Measurements from ENCODE around the gene DERL3.

DERL3 gene

DNA sequence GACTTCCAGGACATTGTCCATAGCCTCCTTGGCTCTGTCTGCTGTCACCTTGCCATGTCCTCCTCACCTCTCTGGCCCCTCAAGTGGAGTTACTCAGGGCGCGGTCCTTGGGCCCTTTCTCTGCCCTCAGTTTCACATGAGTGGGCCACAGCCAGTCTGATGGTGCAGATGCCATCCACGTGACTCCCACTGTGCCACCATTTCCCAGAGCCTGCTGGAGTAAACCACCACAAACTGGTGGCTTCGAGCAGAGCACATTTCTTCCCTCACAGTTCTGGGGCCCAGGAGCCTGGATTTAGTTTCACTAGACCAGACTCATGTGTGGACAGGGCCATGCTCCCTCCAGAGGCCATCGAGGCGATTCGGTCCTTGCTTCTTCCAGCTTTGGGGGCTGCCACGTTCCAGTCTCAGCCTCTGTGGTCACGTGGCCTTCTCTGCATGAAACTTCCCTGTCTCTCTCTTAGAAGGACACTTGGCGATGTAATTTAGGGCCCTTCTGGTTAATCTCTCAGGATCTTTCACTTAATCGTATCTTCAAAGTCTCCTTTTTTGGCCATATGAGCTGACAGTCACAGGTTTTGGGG is 37.5 kb downstream of the DERL3 start:
- DNase-seq = no peak

DNA sequence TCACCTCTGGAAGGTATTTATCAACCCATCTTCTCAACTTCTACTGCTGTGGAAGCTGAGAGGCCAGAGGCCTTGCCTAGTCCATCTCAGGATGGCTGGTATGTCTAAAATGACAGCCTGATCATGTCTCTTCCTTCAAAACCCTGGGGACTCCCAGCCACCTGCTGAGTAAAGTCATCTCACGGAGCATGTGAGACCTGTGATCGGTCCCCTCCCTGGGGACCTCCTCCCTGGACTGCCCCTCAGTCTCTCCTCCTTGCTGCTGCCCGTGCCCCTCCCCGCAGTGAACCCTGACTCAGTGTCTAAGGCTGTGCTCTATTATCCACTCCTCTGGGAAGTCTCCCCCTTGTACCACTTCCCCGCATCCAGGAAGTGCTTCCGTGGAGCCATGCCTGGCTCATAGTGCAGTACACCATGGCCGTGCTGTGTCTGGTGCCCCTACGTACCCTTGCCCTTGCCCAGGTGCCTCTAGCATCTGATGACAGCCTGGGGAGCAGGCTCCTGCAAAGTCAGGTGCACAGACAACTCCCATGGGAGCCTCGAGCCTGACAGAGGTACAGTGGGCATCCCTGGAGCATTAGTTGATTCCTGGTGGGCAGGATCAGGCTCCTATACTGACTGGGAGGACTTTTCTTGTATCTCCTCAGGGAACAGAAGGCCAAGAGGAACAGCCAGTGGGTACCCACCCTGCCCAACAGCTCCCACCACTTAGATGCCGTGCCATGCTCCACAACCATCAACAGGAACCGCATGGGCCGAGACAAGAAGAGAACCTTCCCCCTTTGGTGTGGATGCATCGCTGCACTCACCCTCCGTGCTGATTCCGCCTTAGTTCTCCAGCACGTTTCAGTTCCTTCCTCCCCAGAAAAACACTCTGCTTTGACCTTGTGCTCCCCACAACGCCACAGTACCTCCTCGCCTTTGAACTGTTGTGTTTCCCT is 38.2 kb downstream of the DERL3 start:
- DNase-seq = no peak

DNA sequence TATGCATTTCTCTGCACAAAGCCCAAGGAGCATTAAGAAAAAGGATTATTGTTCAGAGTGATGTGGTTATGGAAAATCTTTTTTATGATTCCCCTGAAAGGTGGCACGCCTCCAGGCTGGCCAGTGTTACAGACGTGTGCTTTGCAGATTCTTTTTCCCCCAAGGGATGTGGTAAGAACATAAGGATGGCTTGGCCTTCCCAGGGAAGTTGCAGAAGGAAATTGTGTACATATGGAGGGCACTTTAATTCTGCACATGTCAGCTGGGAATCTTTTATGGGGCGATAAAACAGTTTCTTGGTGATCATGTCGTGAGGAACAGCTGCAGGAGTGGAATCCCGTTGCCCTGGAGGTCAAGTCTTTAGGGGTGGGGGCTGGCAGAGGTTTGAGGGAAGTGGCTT is 42.3 kb downstream of the DERL3 start:
- no peak for DNase-seq

DNA sequence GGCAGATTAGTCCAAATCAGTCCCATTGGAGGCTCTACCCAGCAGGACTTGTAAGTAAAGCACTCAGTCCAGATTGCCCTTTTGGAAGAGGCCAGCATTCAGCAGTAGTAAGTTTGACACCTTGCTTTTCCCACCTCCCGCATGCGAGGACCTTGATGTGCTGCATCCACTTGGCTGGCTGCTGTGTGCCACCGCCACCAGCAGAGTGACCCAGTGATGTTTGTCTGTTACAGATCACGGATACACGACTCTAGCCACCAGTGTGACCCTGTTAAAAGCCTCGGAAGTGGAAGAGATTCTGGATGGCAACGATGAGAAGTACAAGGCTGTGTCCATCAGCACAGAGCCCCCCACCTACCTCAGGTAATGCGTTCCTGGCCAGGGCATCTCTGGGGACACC is 45.5 kb downstream of the DERL3 start:
- DNase-seq = no peak

DNA sequence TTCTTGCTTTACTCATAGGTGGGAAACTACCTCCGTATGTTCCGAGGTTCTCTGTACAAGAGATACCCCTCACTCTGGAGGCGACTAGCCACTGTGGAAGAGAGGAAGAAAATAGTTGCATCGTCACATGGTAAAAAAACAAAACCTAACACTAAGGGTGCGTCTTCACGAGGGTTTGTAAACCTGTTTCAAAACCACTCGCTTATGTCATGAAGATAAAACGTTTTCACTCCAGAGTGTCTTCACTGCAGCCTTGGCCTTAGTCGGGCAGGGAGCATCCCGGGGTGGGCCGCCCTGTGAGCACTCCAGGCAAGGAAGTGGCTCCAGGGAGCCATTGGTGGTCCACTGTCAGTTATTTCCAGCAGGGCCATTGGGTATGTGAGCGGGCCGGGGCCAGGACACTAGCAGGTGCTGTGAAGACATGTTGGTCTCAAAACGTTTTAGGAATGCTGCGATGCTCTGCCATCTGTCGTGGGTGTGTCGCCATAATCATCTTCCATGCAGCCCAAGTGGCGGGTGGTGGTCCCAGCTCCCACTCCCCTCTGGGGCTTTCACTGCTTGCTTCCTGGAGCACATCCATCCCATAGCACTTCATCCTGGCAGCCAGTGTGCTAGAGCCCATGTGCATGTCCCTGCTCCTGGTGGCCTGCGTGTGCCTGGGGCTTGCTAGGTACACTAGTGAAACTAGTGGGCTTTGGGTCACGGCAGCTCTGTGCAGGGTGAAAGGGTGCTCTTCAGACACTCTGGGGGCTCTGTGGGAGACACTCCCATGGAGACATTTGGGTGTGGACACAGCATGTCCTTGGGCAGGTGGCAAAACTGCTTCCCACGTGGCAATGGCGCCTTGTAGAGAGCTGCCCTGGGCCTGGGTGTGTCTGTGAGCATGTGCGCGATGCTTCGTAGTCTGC is 46.8 kb downstream of the DERL3 start:
- no peak for DNase-seq

DNA sequence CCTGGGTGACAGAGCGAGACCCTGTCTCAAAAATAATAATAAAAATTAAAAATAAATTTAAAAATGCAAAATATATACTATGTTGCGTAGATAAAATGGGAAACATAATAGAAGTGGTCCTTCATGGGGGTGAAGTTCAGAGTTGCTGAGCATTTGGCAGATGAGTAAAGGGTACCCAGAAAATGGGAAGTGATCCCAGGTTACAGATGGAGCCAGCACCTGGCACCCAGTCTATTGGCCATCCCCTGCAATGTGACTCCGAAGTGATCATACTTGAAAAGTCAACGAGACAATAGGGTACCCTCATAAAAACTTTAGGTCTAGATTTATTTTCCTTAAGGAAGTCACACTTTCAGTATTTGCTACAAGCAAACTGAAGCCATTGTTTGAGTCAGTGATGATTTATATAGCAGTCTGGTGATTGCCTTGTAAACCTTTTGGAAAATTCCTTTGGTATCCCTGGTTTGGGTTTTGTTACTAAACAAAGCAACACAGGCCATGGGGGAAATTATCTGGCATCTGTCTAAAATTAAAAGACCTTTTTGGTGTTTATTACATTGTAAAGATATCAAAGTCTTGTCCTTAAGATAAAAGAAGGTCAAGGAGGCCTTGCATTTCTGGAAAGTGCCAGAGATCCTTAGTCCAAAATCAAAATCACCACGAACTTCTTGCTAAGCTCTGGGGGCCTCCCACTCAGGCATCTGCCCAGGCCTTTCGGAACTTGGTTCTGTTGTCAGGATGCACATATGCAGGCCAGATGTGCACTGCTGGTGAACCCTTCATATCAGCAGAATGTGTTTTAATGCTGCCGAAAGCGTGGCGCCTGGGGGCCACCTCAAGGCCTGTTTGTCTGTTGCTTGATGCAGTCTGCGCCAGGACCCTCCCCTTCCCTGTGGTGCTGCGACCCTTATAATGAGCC is 47.7 kb downstream of the DERL3 start:
- no peak for DNase-seq

DNA sequence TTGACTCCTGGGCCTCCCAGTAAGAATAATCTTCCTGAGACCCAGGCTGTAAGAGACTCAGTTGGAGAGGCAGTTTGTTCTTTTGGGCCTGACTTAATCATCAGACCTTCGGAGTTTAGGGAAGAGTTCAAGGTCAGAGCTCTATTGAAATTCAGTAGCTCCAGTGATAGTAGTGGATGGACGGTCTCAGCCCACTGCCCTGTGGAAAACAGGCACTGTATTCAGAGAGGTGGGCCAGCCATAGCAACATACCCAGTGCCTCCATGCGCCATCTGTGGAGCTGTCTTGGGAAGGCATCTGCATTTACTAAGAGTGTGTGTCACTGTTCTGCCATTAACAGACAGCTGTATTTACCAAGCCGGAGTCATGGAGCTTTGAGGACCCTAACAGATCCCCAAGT is 49.2 kb downstream of the DERL3 start:
- DNase-seq = no peak

DNA sequence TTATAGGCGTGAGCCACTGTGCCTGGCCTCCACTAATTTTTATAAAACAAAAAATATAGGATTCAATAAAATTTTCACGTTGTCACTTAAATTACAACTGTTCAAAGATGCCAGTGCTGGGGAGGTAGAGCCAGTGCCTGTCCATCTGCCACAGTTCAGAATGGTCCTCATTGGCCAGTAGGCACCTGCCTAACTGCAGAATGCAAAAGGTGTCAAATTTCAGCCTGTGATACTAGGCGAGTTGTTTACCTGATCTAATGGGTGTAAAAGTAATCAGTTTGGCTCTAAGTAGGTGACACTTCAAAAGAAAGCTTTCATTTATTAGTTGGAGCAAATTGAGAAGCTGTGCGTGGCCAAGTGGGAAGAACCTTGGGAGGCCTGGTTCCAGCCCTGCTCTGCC is 49.7 kb downstream of the DERL3 start:
- DNase-seq = no peak

DNA sequence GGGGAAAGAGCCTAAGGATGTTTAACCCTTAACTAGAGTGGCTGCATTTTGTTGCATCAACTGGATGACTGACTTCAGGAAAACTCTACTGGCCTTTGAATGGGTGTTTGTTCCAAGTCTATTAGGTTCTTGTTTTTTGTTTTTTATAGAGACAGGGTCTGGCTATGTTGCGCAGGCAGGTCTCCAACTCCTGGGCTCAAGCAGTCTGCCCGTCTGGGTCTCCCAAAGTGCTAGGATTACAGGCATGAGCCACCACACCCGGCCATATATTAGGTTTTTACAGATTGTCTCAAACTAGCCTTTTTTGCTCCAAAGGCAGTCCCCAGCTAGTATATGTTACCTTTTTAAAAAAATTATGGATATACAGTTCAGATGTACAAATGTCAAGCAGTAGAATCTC is 50.9 kb downstream of the DERL3 start:
- DNase-seq = no peak

DNA sequence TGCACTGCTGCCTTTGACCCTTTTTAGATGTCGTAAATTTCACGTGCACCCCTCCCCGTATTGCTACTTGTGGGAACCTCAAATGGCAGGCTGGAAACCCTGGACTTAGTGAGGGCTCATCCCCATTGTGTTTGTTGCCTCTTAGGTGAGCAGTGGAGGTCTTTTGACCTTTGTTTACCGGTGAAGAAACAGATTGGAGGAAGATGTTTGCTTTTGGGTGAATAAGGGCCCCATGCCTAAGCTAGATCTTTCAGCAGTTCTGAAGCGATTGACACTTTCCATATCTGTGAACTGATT is 51.3 kb downstream of the DERL3 start:
- DNase-seq = no peak

DNA sequence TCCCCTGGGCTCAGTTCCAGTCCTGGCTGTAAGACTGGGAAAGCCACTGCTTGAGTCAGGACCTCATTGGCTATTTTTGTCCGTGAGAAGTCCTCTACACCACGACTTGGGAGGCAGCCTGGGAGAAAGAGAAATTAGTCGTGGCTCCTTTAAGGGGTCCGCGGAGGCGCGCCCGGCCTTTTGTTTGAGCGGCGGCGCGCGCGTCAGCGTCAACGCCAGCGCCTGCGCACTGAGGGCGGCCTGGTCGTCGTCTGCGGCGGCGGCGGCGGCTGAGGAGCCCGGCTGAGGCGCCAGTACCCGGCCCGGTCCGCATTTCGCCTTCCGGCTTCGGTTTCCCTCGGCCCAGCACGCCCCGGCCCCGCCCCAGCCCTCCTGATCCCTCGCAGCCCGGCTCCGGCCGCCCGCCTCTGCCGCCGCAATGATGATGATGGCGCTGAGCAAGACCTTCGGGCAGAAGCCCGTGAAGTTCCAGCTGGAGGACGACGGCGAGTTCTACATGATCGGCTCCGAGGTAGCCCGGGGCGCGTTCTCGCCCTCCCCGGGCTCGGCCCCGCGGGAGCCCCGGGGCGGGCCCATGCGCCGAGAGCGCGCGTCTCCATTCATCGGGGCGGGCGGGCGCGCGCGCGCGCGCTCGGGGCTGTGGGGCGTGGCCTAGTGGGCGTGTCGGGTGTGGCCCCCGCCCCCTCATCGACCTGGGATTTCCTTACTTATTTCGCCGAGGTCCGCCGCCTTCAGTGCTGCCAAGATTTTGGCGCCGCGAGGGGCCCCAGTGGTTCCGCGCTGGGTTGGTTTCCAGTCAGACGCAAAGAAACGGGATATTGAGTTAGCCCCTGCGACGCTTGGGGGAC is 51.8 kb downstream of the DERL3 start, which contains the start of gene SMARCB1:
Gene SMARCB1 (plus strand): TSS at position 215 of the 848 bp plus-strand sequence. CDS start 204 bp downstream, at position 419.
- peak; percentile 72 to 86 for DNase-seq

DNA sequence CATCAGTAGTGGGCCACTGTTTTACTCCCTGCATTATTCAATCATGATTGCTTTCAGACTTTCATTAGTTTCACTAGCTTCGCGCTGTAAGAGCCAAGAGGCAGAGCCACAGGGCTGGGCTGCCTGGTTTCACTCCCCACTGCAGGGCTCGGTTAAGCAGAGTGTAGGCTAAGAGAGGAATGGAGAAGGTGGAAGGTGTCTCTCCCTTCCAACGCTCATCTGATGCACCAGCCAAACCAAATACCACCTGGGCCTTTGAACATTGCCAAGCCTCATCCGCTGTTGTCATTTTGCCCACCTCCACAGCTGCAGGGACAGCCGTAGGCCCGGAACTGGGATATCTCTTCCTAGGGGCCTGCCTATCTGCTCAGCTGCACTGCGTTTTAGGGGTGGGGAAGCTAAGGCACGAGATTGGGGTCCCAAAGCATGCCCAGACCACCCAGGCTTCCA is 52.5 kb downstream of the DERL3 start:
- no peak for DNase-seq
